Neural cell (in vitro differentiated cells): Measurements from ENCODE around the gene TATDN2.

Experiments
- CTCF ChIP-seq: fragments of 450-650 bp; IDR thresholded peaks from 2 replicates; pipeline ENCODE4 v1.5.1; 2014; ENCODE audit warnings: antibody characterized with exemption, mild to moderate bottlenecking, moderate library complexity; ENCODE audit not compliant: poor library complexity, severe bottlenecking
- EP300 ChIP-seq: fragments of 450-650 bp; conservative IDR thresholded peaks from 2 replicates; pipeline ENCODE4 v1.6.1; 2014; ENCODE audit warnings: antibody characterized with exemption, mild to moderate bottlenecking, moderate library complexity; ENCODE audit not compliant: poor library complexity, severe bottlenecking
- EZH2 ChIP-seq: fragments of 200-600, 300-800 bp; shearing (Covaris generic), sonication (generic); IDR thresholded peaks from 2 replicates; pipeline ENCODE4 v1.6.1; 2014; ENCODE audit warnings: antibody characterized with exemption, low read length, borderline replicate concordance, mild to moderate bottlenecking; ENCODE audit not compliant: insufficient read depth, poor library complexity, severe bottlenecking
- MXI1 ChIP-seq: fragments of 450-650 bp; conservative IDR thresholded peaks from 2 replicates; pipeline ENCODE4 v1.6.1; 2014; ENCODE audit warnings: antibody characterized with exemption, mild to moderate bottlenecking; ENCODE audit not compliant: poor library complexity, severe bottlenecking
- POLR2AphosphoS5 ChIP-seq: IDR thresholded peaks from 2 replicates; pipeline ENCODE4 v1.6.1; 2012
- RAD21 ChIP-seq: fragments of 450-650 bp; conservative IDR thresholded peaks from 2 replicates; pipeline ENCODE4 v1.6.1; 2014; ENCODE audit warnings: antibody characterized with exemption, mild to moderate bottlenecking, moderate library complexity
- REST ChIP-seq: IDR thresholded peaks from 2 replicates; pipeline ENCODE4 v1.6.1; 2012; ENCODE audit warnings: borderline replicate concordance
- TAF1 ChIP-seq: IDR thresholded peaks from 2 replicates; pipeline ENCODE4 v1.6.1; 2012; ENCODE audit warnings: low read depth

- TF ChIP-seq CTCF: no peak
- no peak for TF ChIP-seq EZH2
- TF ChIP-seq TAF1: no peak
- TF ChIP-seq RAD21: no peak
- no peak for TF ChIP-seq MXI1
- no peak for TF ChIP-seq EP300
- TF ChIP-seq REST: no peak
- no peak for TF ChIP-seq POLR2AphosphoS5
These were observed 71.0 kb downstream of the TATDN2 start for GRCh38 chr3:10319251-10319650.
